Peyer's patch (tissue), 4 donors: Measurements from ENCODE around the gene GSTM2. TPM values are rescaled to one million over a fixed set of nuclear protein-coding genes. Genes with fewer than 3 reads are reported as not detected.

ENCODE experiments used
- DNase-seq, 3 donors: peaks; one replicate each; pipeline ENCODE4 v3.0.0-alpha.2; 2017 to 2019
- H3K27ac ChIP-seq, 4 donors: fragments of 200-600 bp; sonication (generic); one replicate each; pipeline ENCODE4 v1.5.1; 2016 to 2019
- H3K27me3 ChIP-seq, 2 donors: fragments of 200-600 bp; sonication (generic); one replicate each; pipeline ENCODE4 v1.5.1; 2019
- H3K36me3 ChIP-seq, 3 donors: fragments of 200-600 bp; sonication (generic); one replicate each; pipeline ENCODE4 v1.5.1; 2016 to 2019
- H3K4me1 ChIP-seq, 4 donors: fragments of 200-600 bp; sonication (generic); one replicate each; pipeline ENCODE4 v1.5.1; 2016 to 2019
- H3K4me3 ChIP-seq, 4 donors: fragments of 200-600 bp; sonication (generic); 1 replicate in 3 of 4; 2 replicates in 1 of 4; pipeline ENCODE4 v1.5.1; 2016 to 2019; ENCODE audit warnings: mild to moderate bottlenecking in 1 of 4
- H3K9me3 ChIP-seq, 4 donors: fragments of 200-600 bp; sonication (generic); one replicate each; pipeline ENCODE4 v1.5.1; 2016 to 2019; ENCODE audit warnings: mild to moderate bottlenecking in 1 of 4
- POLR2A ChIP-seq, 2 donors: fragments of 450-650 bp; IDR thresholded peaks; one replicate each; pipeline ENCODE4 v1.5.1; 2017; ENCODE audit warnings: antibody characterized with exemption in 2 of 2, mild to moderate bottlenecking in 2 of 2, moderate library complexity in 2 of 2
- total RNA-seq, 4 donors: library from RNA; depleted of rRNA; stranded (reverse); fragments of >200 nt; gene quantifications; one replicate each; pipeline ENCODE4 v1.1.0, GENCODE V29; 2016
- TF ChIP-seq, protein P1 (sequence below), 6 experiments: fragments of 450-650 bp in 4 of 6; fragments of 200-600 bp in 2 of 6; sonication (generic) in 1 of 6; IDR thresholded peaks; one replicate each; pipeline ENCODE4 v1.5.1; 2017 to 2019; ENCODE audit warnings: antibody characterized with exemption in 6 of 6, mild to moderate bottlenecking in 3 of 6, moderate library complexity in 1 of 6

The GSTM2 gene
- total RNA-seq, result 100 to 1,000 TPM in 2 of 4 donors, 10 to 100 TPM in 2; 38.5 to 242 (median 116) TPM

DNA sequence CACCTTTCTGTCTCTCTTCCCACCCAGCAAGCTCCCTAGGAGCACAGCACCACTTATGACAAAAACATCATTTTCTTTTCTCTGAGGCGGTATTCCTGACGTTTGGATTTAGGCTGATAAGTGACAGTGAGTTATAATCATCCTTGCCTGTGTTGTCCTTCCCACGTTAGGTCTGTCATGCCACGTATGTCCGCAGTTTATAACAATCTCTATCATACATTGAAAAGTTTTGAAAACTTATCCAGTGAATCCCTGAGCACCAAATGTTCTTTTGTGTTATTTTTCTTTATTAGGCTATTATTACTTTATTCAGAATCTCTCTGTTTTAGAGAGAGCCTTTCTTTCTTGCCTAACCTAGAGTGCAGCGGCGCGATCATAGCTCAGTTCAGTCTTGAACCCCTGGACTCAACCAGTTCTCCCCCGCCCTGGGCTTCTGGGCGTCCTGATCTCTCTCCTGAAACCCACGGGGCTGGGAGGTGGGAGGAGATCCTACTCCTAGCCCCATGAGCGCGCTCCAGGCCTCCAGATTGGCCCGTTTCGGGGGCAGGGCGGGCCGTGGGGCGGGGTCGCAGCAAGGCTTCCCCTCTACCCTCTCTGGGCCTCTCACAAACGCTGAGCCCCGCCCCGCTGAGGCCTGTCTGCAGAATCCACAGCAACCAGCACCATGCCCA, at the start of gene GSTM2:
Gene GSTM2, plus strand, starts transcription at position 606 of the 671 bp plus-strand sequence. Its CDS starts 59 bp downstream, at position 665.
- no peaks in the 10 kb centered on the region for H3K36me3 ChIP-seq
- TF ChIP-seq, protein P1, sequence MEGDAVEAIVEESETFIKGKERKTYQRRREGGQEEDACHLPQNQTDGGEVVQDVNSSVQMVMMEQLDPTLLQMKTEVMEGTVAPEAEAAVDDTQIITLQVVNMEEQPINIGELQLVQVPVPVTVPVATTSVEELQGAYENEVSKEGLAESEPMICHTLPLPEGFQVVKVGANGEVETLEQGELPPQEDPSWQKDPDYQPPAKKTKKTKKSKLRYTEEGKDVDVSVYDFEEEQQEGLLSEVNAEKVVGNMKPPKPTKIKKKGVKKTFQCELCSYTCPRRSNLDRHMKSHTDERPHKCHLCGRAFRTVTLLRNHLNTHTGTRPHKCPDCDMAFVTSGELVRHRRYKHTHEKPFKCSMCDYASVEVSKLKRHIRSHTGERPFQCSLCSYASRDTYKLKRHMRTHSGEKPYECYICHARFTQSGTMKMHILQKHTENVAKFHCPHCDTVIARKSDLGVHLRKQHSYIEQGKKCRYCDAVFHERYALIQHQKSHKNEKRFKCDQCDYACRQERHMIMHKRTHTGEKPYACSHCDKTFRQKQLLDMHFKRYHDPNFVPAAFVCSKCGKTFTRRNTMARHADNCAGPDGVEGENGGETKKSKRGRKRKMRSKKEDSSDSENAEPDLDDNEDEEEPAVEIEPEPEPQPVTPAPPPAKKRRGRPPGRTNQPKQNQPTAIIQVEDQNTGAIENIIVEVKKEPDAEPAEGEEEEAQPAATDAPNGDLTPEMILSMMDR (IDR thresholded peaks at IDR 0.05), result no peak
- no peak for TF ChIP-seq POLR2A (IDR thresholded peaks at IDR 0.05)
- peaks cover 0 to 14% (median 2%) of the 10 kb centered on the region in 4 donors for H3K4me1 ChIP-seq
- H3K27me3 ChIP-seq, result no peaks in the 10 kb centered on the region
- DNase-seq, result peak; percentile 82 to 95 (median 89)
- H3K27ac ChIP-seq, result peak within 1 kb of the TSS; percentile 7 to 62 (median 57)
- no peaks in the 10 kb centered on the region for H3K9me3 ChIP-seq
- H3K4me3 ChIP-seq, result peak within 1 kb of the TSS; percentile 36 to 59 (median 54)

DNA sequence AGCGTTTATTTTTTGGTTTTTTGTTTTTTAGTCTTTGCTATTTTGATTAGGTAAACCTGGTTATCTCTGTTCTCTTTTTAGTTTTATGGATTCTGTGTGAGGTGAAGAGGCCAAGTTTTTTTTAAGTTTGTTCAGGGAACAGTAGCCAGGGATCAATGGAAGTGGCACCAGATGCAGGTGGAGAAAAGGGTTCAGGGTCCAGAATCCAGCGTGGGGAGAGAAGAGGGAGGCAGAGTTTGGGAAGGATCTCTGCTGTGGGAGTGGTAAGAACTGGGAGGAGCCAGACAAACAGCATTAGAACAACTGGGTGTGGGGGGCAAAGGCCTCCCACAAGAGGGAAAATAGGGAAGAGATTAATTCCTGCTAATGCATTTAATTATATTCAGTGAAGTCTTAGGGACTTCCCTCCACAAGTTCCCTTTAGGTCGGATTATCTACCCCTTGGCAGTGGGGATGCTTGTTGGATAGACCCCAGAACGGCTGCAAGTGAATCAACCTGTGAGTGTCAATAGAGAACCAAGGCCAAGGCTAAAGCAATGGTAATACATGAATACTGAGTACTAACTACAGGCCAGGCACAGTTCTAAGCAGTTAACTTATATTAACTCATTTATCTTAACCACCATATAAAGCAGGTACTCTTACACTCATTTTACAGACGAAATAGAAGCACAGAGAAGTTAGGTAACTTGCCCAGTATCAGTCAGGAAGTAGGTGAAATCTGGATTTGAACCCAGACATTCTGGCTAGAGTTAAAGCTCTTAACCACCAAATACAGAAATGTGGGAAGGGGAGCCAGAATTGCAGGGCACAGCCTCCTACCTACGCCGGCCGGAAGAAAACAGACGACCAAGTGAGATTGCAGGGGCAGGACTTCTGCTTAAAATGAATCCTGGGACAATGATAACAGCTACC, 48.9 kb upstream of the GSTM2 start:
- Histone ChIP-seq H3K36me3 (no peaks in the 10 kb centered on the region), H3K9me3 (no peaks in the 10 kb centered on the region), H3K4me1 (peaks cover 0 to 49% (median 10%) of the 10 kb centered on the region in 4 donors), H3K27me3 (no peaks in the 10 kb centered on the region), H3K4me3 (peak overlapping the region; percentile 50 to 79 (median 66)), H3K27ac (peak overlapping the region; percentile 73 to 83 (median 80))
- peak in 1 of 3 donors; percentile 61 for DNase-seq
- no peak for TF ChIP-seq POLR2A (IDR thresholded peaks at IDR 0.05)
- TF ChIP-seq, protein P1 (IDR thresholded peaks at IDR 0.05), result no peak

DNA sequence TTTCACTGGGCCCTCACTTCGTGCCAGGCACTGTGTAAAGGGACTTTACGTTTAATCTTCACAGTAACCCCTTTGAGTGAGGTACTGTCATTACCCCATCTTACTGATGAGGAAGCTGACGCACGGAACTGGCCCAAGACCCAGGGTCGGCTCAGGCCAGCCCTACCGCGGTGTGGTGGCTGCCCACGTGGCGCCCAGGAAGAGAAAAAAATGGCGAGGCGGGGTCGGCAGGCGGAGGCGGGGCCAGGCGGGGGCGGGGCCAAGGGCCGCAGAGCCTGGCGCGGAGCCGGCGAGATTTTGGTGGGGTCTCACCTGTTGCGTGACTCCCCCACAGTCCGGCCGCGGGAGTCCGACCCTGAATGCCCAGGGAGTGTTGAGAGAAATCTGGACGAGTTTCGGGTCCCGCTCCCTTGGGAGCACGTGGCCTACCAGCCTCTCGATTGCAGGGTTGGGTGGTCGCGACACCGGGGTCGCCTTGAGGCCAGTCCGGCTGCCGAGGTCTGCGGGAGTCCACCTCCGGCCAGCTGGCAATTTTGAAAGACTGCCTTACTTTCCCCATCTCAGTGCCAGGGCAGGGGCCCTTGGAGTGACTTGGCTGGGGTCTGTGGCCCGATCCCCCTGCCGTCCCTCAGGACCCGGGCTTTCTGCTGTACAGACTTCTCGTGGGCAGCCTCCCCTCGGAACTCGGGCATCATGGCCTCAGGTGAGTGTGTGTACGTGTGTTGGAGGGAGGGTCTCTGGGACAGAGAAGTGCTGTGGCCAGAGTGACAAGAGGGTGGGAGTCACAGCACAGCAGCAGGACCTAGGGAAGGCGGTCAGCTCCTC, 48.1 kb upstream of the GSTM2 start, which contains the start of the genes AMPD2 and GNAT2:
Gene AMPD2, plus strand, starts transcription at position 262 of the 825 bp plus-strand sequence. CDS start 1,339 bp downstream, outside the sequence.
Gene GNAT2, minus strand, starts transcription at position 41 of the 825 bp plus-strand sequence. CDS start 6,746 bp downstream, outside the sequence.
- peak; percentile 79 to 88 (median 82) for DNase-seq
- H3K4me3 ChIP-seq, result peak within 1 kb of the TSS; percentile 50 to 79 (median 66)
- no peaks in the 10 kb centered on the region for H3K27me3 ChIP-seq
- no peak for TF ChIP-seq POLR2A (IDR thresholded peaks at IDR 0.05)
- TF ChIP-seq, protein P1 (IDR thresholded peaks at IDR 0.05), result no peak
- no peaks in the 10 kb centered on the region for H3K9me3 ChIP-seq
- H3K36me3 ChIP-seq, result no peaks in the 10 kb centered on the region
- H3K27ac ChIP-seq, result peak within 1 kb of the TSS; percentile 73 to 83 (median 80)
- H3K4me1 ChIP-seq, result peaks cover 0 to 58% (median 17%) of the 10 kb centered on the region in 4 donors

DNA sequence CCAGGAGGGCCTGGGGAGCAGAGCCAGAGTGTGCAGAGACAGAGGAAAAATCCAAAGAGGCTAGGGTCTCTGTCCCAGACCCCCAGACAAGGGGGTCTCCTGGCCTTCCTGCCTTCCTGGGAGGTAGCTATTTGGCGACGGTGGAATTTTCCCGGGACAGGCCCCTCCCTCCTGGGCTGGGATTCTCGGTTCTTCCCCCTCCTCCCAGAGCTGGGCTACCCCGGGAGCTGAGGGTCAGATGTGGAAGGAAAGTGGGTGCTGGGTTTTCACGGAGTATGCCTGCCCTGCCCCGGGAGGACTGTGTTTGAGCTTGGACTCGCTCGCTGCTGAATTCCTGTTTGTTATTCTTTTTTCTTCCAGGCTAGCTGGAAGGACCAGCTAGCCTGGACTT, 47.5 kb upstream of the GSTM2 start:
- peak overlapping the region; percentile 73 to 83 (median 80) for H3K27ac ChIP-seq
- peak overlapping the region; percentile 50 to 79 (median 66) for H3K4me3 ChIP-seq
- H3K4me1 ChIP-seq, result peaks cover 0 to 63% (median 17%) of the 10 kb centered on the region in 4 donors
- H3K36me3 ChIP-seq, result no peaks in the 10 kb centered on the region
- DNase-seq, result no peak
- H3K27me3 ChIP-seq, result no peaks in the 10 kb centered on the region
- no peak for TF ChIP-seq POLR2A (IDR thresholded peaks at IDR 0.05)
- TF ChIP-seq, protein P1 (IDR thresholded peaks at IDR 0.05), result no peak
- no peaks in the 10 kb centered on the region for H3K9me3 ChIP-seq
